Measurements from ENCODE around the gene PRDX6.

DNA sequence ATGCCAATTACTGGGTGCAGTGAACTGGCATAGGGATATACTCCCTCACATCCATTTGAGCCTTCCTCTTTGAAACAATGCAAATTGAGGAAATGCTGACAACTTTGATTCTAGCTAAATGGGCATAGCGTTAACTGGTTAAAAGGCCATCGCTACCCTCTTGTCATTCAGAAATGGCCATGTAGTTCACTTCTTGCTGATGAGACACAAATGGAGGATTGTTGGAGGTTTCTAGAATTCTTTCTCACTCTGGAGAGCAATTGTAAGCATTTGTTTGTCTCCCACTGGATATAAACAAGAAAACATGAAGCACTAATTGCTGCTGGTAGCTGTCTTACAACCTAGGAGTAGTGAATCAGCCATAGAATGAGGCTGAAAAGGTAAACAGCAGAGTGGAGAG lies 14.4 kb downstream of the PRDX6 start:
- TF ChIP-seq ZNF416 (tag by site-specific recombination; IDR thresholded peaks at IDR 0.05) = no peak
- TF ChIP-seq, protein P1, sequence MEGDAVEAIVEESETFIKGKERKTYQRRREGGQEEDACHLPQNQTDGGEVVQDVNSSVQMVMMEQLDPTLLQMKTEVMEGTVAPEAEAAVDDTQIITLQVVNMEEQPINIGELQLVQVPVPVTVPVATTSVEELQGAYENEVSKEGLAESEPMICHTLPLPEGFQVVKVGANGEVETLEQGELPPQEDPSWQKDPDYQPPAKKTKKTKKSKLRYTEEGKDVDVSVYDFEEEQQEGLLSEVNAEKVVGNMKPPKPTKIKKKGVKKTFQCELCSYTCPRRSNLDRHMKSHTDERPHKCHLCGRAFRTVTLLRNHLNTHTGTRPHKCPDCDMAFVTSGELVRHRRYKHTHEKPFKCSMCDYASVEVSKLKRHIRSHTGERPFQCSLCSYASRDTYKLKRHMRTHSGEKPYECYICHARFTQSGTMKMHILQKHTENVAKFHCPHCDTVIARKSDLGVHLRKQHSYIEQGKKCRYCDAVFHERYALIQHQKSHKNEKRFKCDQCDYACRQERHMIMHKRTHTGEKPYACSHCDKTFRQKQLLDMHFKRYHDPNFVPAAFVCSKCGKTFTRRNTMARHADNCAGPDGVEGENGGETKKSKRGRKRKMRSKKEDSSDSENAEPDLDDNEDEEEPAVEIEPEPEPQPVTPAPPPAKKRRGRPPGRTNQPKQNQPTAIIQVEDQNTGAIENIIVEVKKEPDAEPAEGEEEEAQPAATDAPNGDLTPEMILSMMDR (tag by site-specific recombination; IDR thresholded peaks at IDR 0.05) = no peak
- no peak for TF ChIP-seq OSR2 (tag by site-specific recombination; IDR thresholded peaks at IDR 0.05)
- TF ChIP-seq MYNN (tag by site-specific recombination; IDR thresholded peaks at IDR 0.05; ENCODE audit: borderline replicate concordance) = no peak
